Caki2 (cell line): ENCODE measurements around the gene ZNF653. TPM values are rescaled to one million over a fixed set of nuclear protein-coding genes. Genes with fewer than 3 reads are reported as not detected.
"Not testable (repeated sequence)": the region's sequence is repeated elsewhere in the genome, so short reads cannot be mapped to it uniquely, and the experiment has no call there.

Experiments used
- DNase-seq: peaks from one replicate; pipeline ENCODE4 v3.0.0-alpha.2; 2015; ENCODE audit warnings: low read depth
- in situ Hi-C: cut with HindIII; loops from 2 replicates; pipeline ENCODE4 v1.10.0; 2016; ENCODE audit warnings: low sequenced_read_pairs, low pct_unique_long_range_greater_than_20kb, mixed read lengths
- total RNA-seq: library from RNA; depleted of rRNA; stranded (reverse); fragments of >200 nt; shearing (Covaris generic); gene quantifications from 2 replicates; pipeline ENCODE4 v1.2.3, GENCODE V29; 2014; ENCODE audit warnings: low replicate concordance

The ZNF653 gene
- total RNA-seq, 1 experiment from 2014 or later, result 4.6 TPM

DNA sequence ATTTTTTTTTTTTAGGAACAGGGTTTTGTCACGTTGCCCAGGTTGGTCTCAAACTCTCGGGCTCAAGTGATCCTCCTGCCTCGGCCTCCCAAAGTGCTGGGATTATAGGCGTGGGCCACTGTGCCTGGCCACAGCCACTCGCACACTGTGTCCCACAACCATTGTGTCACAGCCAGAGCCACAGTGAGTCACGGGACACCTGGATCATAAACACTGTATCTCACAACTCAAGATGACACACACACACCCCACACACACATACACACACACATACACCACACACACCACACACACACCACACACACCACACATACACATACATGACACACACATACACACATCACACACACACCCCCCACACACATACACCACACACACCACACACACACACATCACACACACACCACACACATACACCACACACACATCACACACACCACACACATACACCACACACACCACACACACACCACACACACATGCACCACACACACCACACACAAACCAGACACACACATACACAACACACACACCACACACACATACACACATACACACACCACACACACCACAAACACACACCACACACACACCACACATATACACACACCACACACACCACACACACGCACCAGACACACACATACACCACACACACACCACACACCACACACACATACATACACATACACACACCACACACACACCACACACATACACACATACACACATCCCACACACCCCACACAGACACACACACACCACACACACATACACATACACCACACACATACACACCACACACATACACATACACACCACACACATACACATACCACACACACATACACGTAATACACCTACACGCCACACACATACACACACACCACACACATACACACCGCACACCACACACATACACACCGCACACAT lies 41.0 kb downstream of the ZNF653 start:
- no peak for DNase-seq
- in situ Hi-C loops, result no loop called here

DNA sequence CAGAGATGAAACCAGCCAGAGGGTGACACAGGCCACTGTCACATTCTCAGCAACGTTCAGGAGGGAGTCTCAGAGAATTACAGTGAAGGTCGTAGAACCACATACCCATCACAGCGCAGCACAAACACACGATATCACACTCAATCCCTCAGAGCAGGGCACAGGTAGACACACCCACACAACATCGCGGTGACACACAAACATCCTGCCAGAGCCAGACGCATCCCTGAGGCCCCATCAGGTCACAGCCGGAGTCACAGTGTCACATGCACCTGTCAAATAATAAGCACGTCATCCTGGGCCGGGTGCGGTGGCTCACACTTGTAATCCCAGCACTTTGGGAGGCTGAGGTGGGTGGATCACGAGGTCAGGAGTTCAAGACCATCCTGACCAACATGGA lies 42.2 kb downstream of the ZNF653 start:
- in situ Hi-C loops, result no loop called here
- no peak for DNase-seq

DNA sequence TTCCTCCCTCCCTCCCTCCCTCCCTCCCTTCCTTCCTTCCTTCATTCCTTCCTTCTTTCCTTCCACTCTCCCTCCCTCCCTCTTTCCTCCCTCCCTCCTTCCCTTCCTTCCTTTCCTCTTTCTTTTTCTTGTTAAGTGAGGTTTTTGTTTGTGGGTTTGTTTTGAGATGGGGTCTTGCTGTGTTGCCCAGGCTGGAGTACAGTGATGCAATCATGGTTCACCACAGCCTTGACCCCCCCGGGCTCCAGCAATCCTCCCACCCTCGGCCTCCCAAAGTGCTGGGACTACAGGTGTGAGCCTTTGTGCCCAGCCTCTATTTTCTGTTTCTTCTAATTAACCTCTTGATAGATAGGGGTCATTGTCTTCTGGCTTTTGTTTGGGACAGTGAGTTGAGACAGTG lies 44.2 kb downstream of the ZNF653 start:
- no peak for DNase-seq
- in situ Hi-C loops, result no loop called here

DNA sequence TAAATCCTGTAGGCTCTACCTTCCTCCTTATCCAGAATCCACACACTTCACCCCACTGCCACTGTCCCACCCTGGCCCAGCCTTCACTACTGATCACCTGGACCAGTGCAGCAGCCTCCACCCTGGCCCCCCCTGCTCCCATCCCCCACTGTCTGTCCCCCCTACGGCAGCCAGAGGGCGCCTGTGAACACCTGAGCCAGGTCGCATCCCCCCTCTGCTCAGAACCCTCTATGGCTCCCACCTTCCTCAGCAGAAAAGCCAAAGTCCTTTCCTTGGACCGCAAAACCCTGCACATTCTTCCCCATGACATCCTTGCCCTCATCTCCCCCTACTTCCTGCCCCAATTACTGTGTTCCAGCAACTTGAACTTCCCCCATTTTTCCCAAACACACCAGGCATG lies 45.4 kb downstream of the ZNF653 start:
- no peak for DNase-seq

DNA sequence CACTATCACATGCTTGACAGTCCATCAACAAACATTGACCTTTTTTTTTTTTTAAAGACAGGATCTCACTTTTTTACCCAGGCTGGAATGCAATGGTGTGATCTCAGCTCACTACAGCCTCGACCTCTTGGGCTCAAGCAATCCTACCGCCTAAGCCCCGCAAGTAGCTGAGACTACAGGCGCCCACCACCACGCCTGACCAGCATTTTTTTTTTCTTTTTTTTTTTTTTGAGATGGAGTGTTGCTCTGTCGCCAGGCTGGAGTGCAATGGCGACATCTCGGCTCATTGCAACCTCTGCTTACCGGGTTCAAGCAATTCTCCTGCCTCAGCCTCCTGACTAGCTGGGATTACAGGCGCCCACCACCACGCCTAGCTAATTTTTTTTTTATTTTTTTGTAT lies 46.7 kb downstream of the ZNF653 start:
- in situ Hi-C loops, DNase-seq: not testable (repeated sequence)

More for the DNA sequence above, 45.4 kb downstream of the ZNF653 start:
- in situ Hi-C loops, result no loop called here

DNA sequence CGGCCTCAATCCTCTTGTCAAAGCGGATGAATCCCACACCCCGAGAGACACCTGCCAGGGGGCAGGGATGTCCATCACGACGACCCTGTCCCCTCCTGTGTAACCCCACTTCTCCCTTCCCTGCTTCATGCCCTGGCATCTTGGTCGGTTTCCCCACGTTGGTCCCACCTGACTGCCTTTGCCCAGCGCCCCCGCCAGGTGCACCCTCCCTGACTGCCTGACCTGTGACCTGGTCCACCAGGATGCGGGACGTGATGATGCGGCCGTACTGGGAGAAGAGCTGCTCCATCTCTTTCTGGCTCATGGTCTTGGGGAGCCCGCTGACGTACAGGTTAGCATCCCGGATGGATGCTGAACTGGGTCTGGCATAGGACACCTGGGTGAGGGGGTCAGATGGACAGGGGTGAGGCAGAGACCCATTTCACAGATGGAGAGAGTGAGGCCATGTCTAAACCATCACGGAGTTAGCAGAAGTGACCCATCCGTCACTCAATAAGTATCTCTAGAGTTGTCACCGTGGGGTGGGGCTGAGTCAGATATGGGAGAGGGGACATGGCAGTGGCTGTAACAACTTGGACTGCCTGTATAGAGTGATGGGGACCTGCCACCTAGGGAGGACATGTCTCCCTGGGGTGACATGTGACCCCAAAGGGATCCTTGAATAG lies 47.3 kb downstream of the ZNF653 start:
- DNase-seq, result no peak
- in situ Hi-C loops, result no loop called here

DNA sequence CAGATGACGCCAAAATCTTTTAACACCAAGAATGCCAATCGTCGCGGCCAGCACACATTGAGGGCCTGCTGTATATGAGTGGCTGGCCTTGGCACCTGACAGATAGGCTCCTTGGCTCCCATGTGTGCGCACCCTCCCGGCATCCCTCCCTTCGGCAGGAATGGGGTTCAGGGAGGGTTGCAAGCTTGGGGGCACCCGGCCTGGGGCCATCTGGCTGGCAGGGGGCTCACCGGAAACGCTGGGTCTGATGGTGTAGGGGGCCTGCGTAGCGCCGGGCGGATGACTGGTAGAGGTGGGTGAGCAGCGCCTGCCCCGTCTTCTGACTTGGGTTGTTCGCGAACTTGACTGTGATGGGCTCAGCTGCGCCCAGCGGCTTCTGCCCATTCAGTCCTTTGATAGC lies 47.8 kb downstream of the ZNF653 start:
- in situ Hi-C loops, result no loop called here
- no peak for DNase-seq

DNA sequence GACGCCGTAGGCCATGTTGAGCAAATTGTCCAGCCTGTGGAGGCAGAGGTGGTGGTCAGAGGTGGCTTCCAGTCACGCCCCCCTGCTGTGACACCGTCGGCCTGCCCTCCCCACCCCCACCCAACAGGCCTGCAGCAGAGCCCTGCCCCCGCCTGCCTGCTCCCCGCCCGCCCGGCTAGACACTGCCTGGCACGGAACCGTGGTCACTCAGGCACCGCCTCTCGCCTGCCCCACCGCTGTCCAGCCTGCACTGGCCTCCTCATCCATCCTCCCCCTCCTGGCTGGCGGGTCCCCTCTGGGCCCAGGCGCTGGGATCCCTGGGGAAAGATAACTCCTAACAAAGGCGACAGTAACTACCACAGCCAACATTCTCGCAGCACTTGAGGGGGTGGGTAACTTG lies 48.5 kb downstream of the ZNF653 start:
- in situ Hi-C loops, result no loop called here
- DNase-seq, result no peak

DNA sequence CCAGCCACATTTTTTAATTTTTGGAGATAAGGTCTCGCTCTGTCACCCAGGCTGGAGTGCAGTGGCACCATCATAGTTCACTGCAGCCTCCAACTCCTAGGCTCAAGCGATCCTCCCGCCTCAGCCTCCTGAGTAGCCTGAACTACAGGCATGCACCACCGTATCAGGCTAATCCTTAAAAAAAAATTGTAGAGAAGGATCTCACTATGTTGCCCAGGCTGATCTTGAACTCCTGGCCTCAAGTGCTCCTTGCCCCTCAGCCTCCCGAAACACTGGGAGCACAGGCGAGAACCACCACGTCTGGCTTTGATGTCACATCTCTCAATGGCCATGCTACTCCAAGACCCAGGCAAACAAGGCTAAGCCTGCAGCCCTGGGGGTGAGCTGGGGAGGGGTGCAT lies 49.0 kb downstream of the ZNF653 start:
- in situ Hi-C loops, result no loop called here

DNA sequence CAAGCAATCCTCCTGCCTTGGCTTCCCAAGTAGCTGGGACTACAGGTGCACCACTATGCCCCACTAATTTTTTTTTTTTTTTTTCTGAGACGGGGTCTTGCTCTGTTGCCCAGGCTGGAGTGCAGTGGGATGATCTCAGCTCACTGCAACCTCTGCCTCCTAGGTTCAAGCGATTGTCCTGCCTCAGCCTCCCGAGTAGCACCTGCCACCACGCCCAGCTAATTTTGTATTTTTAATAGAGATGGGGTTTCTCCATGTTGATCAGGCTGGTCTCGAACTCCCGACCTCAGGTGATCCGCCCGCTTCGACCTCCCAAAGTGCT lies 50.4 kb downstream of the ZNF653 start:
- DNase-seq, in situ Hi-C loops: not testable (repeated sequence)

More for the DNA sequence above, 49.0 kb downstream of the ZNF653 start:
- no peak for DNase-seq

DNA sequence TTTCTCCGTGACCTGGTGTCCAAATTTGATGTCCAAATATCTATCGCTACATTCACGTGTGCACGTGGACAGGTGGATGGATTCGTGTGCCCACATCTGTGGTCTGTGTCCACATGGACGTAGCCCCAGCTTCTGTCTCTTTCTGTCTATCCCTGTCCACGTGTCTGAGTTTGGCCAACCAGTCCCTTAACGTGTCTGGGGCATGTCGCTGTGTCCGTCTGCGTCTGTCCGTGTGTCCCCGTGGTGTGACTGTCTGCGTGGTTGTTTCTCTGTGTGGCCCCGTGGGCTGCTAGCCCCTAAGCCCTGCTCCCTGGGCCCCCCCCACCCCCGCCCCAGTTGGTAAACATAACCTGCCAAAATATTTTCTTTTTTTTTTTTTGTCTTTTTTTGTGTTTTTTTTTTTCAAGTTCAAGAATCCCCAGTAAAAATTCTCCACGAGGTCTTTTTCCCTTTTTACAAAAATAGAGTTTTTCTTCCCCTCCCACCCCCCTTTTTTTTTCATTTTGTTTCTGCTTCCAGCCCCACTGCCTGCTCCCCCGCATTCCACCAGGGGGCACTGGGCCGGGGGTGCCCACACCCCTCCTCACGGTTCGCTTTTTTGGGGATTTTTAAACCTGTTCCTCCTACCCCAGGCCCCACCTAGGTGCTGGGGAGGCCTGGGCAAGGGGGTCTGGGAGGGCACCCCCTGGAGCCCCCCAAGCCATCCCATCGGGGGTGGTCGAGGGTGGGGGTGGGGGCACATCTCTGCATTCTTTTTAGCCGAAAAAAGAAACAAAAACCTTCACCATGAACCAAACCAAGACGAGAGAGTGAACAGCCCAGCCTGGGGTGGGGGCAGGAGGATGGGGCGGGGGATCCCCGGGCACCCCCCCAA lies 51.9 kb downstream of the ZNF653 start:
- DNase-seq, result no peak
- in situ Hi-C loops, result no loop called here

DNA sequence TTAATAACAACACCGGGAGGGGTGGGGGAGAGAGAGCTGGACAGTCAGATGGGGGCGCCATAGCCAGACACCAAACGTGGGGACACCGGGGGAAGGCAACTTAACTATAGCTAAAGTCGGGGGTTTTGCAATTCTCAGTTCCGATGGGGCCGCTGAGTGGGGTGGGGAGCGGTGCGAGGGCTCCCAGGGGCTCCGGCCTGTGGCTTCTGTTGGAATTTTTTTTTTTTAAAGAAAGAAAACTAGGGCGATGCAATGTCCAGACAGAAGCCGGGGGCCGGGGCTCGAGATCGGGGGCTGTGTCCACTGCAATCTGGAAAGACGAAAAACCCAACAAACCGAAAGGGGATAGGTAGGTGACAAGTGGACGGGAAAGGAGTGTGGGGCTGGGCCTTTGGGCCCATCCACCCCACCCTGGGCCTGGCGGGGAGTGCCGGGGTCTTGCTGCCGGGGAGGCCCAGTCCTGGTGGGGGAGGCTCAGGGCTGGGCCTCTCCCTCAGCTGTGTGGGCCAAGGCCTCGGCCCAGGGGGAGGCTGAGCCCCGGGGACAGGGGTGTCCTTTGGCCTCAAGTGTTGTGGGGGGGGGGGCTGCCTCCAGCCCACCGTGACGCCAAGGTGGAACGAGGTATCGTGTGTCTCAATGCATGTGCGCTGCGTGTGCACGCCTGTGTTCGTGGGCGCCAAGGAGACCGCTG lies 52.9 kb downstream of the ZNF653 start:
- in situ Hi-C loops, result no loop called here
- DNase-seq, result no peak

DNA sequence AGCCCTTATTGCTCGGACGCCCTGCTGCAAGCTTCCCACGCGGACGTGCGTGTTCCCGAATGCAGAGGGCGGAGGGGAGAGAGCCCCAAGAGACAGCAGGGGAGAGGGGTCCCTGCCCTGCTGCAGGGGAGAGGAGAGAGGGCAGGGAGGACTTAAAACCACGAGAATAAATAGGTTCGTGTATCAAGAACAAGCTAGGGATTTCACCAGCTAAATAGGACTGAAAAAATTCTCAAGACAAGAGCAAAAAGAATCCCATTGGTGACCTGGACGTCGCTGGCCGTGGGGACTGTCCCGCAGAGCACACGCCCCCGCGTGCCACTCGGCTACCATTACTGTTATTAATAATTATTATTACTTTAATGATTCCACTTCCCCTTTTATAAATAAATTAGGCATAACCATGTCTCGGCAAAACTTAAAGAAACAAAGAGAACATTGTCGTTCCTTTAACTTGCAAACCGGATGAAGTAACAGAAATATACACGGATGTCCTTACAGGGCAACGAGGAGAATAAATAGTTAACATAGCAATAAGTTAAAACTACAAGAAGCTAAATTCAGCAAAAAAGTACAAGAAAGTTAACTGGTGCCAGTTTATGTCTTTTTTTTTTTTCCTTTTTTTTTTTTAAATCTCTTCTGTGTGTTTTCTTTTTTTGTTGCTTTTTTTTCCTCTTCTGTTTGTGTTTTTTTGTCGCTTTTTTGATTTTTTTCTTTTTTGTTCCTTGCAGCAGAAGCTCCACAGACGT lies 53.6 kb downstream of the ZNF653 start:
- in situ Hi-C loops, result no loop called here
- DNase-seq, result no peak

DNA sequence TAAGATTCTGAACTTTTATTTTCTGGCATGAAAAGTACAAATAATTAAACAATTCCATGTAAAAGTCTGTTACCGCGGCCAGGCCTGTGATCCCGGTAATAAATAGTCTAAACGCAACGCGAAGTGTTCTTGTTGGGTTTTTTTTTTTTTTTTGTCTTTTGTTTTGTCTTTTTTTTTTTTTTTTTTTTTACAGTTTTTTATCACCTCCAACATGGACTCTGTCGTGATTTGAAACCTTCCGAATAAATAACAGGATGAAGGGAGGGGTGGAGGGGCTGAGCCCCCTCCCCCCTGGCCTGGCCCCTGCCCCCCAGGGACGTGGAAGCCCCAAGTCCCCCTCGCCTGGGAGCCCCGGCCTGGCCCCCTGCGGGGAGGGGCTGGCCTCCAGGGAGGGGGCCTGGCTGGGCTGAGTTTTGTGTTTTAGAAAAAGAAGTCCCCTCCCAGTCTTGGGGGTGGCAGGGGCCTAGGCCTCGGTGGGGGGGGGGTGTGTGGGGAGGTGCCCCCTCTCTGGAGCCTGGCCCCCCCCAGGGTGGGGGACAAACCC lies 54.2 kb downstream of the ZNF653 start:
- no peak for DNase-seq
- in situ Hi-C loops, result no loop called here

DNA sequence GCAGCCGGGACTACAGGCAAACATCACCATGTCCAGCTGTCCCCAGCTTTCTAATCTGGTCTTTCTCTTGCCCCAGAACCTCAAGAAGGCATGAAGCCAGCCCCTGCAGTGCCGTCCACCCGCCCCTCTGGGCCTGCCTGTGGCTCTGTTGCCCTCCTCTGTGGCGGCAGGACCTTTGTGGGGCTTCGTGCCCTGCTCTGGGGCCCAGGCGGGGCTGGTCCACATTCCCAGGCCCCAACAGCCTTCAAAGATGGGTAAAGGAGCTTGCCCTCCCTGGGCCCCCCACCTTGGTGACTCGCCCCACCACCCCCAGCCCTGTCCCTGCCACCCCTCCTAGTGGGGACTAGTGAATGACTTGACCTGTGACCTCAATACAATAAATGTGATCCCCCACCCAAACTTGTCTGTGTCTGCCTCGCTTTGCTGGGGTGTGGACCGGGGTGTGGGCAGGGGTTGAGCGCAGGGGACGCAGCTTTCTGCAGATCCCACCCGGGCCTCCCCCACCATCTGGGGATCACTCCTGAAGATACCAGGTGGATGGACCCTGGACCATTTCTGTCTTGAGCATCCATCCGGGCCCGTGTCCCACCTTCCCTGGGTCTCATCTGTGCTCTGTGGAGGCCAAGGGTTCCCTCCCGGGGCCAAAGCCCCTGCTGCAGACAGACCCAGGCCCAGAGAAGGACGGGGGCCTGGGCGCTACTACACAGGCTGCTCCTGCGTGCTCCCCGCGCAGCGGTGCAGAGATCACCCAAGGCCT lies 54.9 kb downstream of the ZNF653 start:
- in situ Hi-C loops, result no loop called here
- no peak for DNase-seq

DNA sequence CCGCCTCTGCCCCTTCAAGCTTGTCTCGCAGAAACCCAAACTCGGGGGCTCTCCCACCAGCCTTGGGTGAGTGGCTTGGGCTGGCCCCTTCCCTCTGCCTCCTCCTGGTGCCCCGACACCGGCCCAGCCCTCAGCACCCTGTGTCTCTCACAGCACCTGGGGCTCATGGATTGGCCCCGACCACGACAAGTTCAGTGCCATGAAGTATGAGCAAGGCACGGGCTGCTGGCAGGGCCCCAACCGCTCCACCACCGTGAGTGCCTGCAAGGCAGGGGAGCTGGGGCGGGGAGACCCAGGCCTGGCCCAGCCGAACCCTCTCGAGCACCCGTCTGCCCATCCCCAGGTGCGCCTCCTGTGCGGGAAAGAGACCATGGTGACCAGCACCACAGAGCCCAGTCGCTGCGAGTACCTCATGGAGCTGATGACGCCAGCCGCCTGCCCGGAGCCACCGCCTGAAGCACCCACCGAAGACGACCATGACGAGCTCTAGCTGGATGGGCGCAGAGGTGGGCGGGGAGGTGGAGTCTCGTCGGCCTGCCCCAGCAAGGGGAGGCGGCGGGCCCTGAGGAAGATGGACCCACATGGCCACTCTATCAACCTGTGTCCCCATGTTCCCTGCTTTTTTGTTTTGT lies 56.6 kb downstream of the ZNF653 start:
- DNase-seq, result no peak
- in situ Hi-C loops, result no loop called here
